Pancreas (tissue), 10 donors: Measurements from ENCODE around the gene SMYD5. TPM values are rescaled to one million over a fixed set of nuclear protein-coding genes. Genes with fewer than 3 reads are reported as not detected.
A peak's percentile ranks its signal among the peaks of the same experiment; 100 is the strongest.
"Not testable (repeated sequence)": the region's sequence is repeated elsewhere in the genome, so short reads cannot be mapped to it uniquely, and the experiment has no call there.

Source experiments
- ATAC-seq, 4 donors: fragments of 200-7000 bp; cut with Tn5 transposase; one replicate each; pipeline versions ENCODE4 v1.8.0 to v1.9.1; 2020; ENCODE audit warnings: mild to moderate bottlenecking in 4 of 4, moderate library complexity in 4 of 4
- DNase-seq, 6 donors: peaks; one replicate each; pipeline ENCODE4 v3.0.0-alpha.2; 2020
- FAIRE-seq: peaks from 2 replicates; lab custom pipeline; 2012; peaks lifted over from hg19 to GRCh38; lab: Jason Lieb, UNC
- H3K27ac ChIP-seq, 4 donors: fragments of 200-600 bp; sonication (generic); 1 replicate in 3 of 4; 2 replicates in 1 of 4; pipeline versions ENCODE4 v1.5.0 to v1.8.0; 2020
- H3K27me3 ChIP-seq, 4 donors: fragments of 200-600 bp; one replicate each; pipeline ENCODE4 v1.8.0; 2021
- H3K36me3 ChIP-seq, 3 donors: fragments of 200-600 bp; sonication (generic) in 1 of 3; one replicate each; pipeline versions ENCODE4 v1.5.0 to v1.8.0; 2020 to 2021
- H3K4me1 ChIP-seq, 3 donors: fragments of 200-600 bp; one replicate each; pipeline ENCODE4 v1.8.0; 2021
- H3K4me3 ChIP-seq, 4 donors: fragments of 200-600 bp; sonication (generic) in 2 of 4; one replicate each; pipeline versions ENCODE4 v1.5.0 to v1.8.0; 2020 to 2021
- H3K9me3 ChIP-seq, 4 donors: fragments of 200-600 bp; one replicate each; pipeline ENCODE4 v1.8.0; 2021
- WGBS, 2 donors: extraction: QIAGEN DNeasy Blood & Tissue Kit; methylation state at CpG; one replicate each; pipeline ENCODE4 v1.1.7; 2013; 5-methylcytosine and 5-hydroxymethylcytosine counted together
- intact Hi-C, 3 donors: fragments of 100-400 bp; cut with DNase I; formaldehyde crosslinking; loops; one replicate each; pipeline versions ENCODE4 v1.11.1 to v1.14.2; 2022
- polyA plus RNA-seq, 2 donors: library from polyadenylated mRNA; stranded (reverse); fragments of 200-250 nt; gene quantifications; one replicate each; pipeline ENCODE4 v1.2.3, GENCODE V29; 2013
- total RNA-seq, 6 donors: library from RNA; stranded (reverse); fragmentation: NEBNext Ultra II Directional in 4 of 6; extraction: Animal tissue kit (Norgen Biotek cat#: 25700) in 4 of 6; gene quantifications; one replicate each; pipeline versions ENCODE4 v1.2.1 to v1.2.4, GENCODE V29; 2021 to 2023
- TF ChIP-seq, protein P1 (sequence below), 4 donors: fragments of 200-600 bp; sonication (generic) in 3 of 4; IDR thresholded peaks; one replicate each; pipeline versions ENCODE4 v1.5.0 to v1.8.0; 2021; ENCODE audit warnings: antibody characterized with exemption in 4 of 4
- donor health status: healthy with polysubstance abuse.
- donor health status: DM: no; HTN: no; CAD: no; lungs with moderate emphysema.
- donor health status: DM: no; HTN: no; CAD: no.
- donor health status: control.
- donor health status: control.
- donor health status: Bipolar disorder and iron deficiency.
- donor health status: DM: yes; HTN: yes; CAD: no.
- donor health status: DM: no; HTN: no; CAD: no.
- donor health status: DM: no; HTN: no; CAD: no.
- donor health status: DM: yes; HTN: yes; CAD: no.

SMYD5 gene
- total and polyA plus RNA-seq, 8 donors = 8.7 to 19.6 (median 12.9) TPM

DNA sequence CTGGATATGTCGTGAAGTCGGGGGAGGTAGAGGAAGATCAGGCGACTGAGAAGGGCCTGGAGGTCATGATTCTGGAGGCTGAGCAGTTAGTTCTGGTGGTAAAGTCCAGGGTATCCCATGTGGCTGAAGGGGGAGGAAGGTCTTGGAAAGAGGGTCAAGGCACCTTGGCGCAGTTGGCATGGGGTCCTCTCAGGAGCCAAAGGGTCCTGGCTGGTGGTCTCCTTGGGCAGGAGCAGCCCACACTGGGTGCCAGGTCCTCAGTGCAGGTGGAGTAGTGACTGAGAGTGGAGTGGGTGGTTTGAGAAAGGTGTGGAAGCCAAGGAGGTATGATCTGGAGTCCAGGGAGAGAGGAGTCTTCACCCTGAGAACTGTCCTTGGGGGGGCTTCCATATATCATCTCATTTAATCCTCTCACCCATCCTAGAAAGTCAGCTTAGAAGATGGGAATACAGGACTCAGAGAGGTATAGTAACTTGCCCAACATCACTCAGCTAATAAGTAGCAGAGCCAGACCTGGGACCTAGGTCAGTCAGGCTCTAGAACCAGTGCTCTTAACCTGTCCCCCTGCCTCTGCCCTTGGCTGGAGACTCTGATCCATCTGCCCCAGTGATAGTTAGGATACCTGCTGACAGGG is 45.8 kb downstream of the SMYD5 start:
- no peaks in the 10 kb centered on the region for H3K36me3 ChIP-seq
- FAIRE-seq = no peak

DNA sequence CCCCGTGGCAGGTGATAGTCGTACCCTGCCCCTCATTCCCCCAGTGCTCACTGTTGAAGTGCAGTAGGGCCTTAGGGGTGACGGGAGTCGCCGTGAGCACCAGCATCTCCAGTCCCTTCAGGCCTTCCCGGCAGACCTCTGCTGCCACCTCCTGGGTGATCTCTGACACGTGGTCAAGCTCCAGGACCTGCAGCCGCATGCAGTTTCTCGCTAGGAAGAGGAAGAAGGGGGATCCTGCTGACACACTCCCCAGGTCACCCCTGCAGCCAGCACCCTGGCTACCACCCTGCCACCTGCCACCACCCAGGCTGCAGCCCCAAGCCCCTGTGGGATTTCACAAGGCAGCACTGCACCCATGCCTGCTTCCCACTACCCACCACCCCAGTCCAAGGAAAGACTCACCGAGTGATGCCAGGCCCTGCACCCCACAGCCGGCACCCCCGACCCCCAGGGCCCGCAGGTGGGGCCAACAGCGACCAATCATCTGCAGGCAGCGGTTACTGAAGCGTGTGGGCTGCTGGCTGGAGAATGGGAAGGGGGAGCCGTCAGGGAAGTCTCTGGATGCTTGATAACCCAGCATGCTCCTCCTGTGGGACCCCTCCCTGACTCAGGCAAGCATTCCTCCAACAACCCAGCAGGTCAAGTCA is 46.4 kb downstream of the SMYD5 start:
- WGBS, 2 donors = 34 to 36% methylated on average over 17 of the region's 17 CpGs
- DNase-seq = peak in 4 of 6 donors; percentile 32 to 83 (median 59)

More for the DNA sequence above, 45.8 kb downstream of the SMYD5 start:
- 74 to 82% methylated on average over 4 of the region's 4 CpGs for WGBS, 2 donors
- no peak overlapping the region for H3K27ac ChIP-seq
- ATAC-seq = no peak
- no peak overlapping the region for H3K4me3 ChIP-seq
- intact Hi-C loops = no loop called here
- no peaks in the 10 kb centered on the region for H3K9me3 ChIP-seq
- H3K4me1 ChIP-seq = no peaks in the 10 kb centered on the region
- TF ChIP-seq, protein P1, sequence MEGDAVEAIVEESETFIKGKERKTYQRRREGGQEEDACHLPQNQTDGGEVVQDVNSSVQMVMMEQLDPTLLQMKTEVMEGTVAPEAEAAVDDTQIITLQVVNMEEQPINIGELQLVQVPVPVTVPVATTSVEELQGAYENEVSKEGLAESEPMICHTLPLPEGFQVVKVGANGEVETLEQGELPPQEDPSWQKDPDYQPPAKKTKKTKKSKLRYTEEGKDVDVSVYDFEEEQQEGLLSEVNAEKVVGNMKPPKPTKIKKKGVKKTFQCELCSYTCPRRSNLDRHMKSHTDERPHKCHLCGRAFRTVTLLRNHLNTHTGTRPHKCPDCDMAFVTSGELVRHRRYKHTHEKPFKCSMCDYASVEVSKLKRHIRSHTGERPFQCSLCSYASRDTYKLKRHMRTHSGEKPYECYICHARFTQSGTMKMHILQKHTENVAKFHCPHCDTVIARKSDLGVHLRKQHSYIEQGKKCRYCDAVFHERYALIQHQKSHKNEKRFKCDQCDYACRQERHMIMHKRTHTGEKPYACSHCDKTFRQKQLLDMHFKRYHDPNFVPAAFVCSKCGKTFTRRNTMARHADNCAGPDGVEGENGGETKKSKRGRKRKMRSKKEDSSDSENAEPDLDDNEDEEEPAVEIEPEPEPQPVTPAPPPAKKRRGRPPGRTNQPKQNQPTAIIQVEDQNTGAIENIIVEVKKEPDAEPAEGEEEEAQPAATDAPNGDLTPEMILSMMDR (IDR thresholded peaks at IDR 0.05) = no peak
- no peaks in the 10 kb centered on the region for H3K27me3 ChIP-seq
- DNase-seq = no peak

DNA sequence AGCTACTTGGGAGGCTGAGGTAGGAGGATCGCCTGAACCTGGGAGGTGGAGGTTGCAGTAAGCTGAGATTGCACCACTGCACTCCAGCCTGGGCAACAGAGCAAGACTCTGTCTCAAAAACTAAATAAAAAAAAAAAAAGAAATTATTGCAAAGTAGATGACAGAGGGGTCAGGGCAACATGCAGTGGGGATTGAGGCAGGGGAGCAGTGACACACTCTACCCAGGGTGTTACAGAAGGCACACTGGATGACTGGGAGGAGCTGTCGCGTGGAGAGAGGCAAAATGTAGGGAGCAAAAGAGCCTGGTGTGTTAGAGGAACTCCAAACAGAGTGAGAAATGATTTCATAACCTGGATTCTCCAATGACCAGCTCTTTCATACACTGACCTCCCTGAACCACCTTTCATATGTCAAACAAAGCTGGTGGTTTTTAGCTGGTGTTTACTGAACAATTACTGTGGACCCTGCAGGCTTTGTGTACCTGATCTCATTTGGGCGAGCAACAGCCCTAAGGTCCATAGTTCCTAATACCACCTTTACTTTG is 48.1 kb downstream of the SMYD5 start:
- Histone ChIP-seq H3K36me3 (no peaks in the 10 kb centered on the region), H3K4me1 (no peaks in the 10 kb centered on the region), H3K27me3 (no peaks in the 10 kb centered on the region), H3K27ac (no peak overlapping the region), H3K4me3 (no peak overlapping the region), H3K9me3 (no peaks in the 10 kb centered on the region)
- intact Hi-C loops = no loop called here
- FAIRE-seq (no peak), ATAC-seq (no peak), DNase-seq (no peak)
- TF ChIP-seq, protein P1 (IDR thresholded peaks at IDR 0.05) = no peak
- WGBS, 2 donors = 89 to 95% methylated on average over 4 of the region's 4 CpGs

More for the DNA sequence above, 46.4 kb downstream of the SMYD5 start:
- FAIRE-seq = no peak
- H3K4me1 ChIP-seq = no peaks in the 10 kb centered on the region
- no peaks in the 10 kb centered on the region for H3K9me3 ChIP-seq
- peak; percentile 49 to 91 (median 87) for ATAC-seq
- no peaks in the 10 kb centered on the region for H3K36me3 ChIP-seq
- no peak overlapping the region for H3K4me3 ChIP-seq
- intact Hi-C loops = no loop called here
- TF ChIP-seq, protein P1 (IDR thresholded peaks at IDR 0.05) = peak in 2 of 4 donors; percentile 19 to 31
- H3K27me3 ChIP-seq = no peaks in the 10 kb centered on the region
- H3K27ac ChIP-seq = no peak overlapping the region

DNA sequence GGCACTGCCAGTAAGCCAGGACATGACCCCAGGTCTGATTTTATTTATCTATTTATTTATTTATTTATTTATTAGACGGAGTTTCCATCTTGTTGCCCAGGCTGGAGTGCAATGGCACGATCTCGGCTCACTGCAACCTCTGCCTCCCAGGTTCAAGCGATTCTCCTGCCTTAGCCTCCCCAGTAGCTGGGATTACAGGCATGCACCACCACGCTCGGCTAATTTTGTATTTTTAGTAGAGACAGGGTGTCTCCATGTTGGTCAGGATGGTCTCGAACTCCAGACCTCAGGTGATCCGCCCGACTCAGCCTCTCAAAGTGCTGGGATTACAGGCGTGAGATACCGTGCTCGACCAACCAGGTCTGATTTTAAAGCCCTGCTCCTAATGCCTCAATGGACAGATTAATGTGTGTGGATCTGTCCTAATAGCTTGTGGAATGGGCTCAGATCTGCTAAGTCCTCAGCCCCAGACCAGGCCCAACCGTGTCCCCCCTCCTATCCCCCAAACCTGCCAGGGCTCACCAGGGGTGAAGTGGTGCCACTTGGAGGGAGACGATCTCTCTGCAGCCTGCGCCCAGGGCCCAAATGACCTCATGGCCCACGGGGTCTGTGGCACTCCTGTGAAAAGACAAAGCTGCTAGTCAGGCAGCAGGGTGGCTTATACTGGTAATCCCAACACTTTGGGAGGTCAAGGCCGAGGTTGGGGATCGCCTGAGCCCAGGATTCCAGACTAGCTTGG is 48.8 kb downstream of the SMYD5 start:
- peak in 1 of 6 donors; percentile 35 for DNase-seq
- H3K27me3 ChIP-seq, intact Hi-C loops, FAIRE-seq, ATAC-seq, H3K4me1 ChIP-seq, H3K27ac ChIP-seq, H3K4me3 ChIP-seq, H3K36me3 ChIP-seq, H3K9me3 ChIP-seq: not testable (repeated sequence)
- WGBS, 2 donors = 89% methylated on average over 18 of the region's 18 CpGs
